MM.1S (cell line): ENCODE data around the gene VIM.
A peak's percentile ranks its signal among the peaks of the same experiment; 100 is the strongest.

Source experiments
- DNase-seq: peaks from one replicate; pipeline ENCODE4 v3.0.0-alpha.2; 2015
- H2AFZ ChIP-seq: fragments of 300-600 bp; sonication (generic); 2 replicates; pipeline ENCODE4 v1.6.0; 2016; ENCODE audit warnings: antibody characterized with exemption, low read length
- H3F3A ChIP-seq: fragments of 300-600 bp; sonication (generic); 2 replicates; pipeline ENCODE4 v1.6.1; 2016; ENCODE audit warnings: mild to moderate bottlenecking, antibody characterized with exemption, low read length, moderate library complexity, mixed read lengths; ENCODE audit not compliant: insufficient read depth
- H3K27ac ChIP-seq: fragments of 300-600 bp; sonication (generic); 2 replicates; pipeline ENCODE4 v1.5.1; 2016; ENCODE audit warnings: mild to moderate bottlenecking, low read length
- H3K27me3 ChIP-seq: fragments of 300-600 bp; sonication (generic); replicated peaks from 2 replicates; pipeline ENCODE4 v1.6.0; 2016; ENCODE audit warnings: low read length; ENCODE audit not compliant: insufficient read depth
- H3K36me3 ChIP-seq: fragments of 300-600 bp; sonication (generic); replicated peaks from 2 replicates; pipeline ENCODE4 v1.6.1; 2016; ENCODE audit warnings: mild to moderate bottlenecking, low read length, mixed read lengths; ENCODE audit not compliant: insufficient read depth
- H3K4me1 ChIP-seq: fragments of 300-600 bp; sonication (generic); 2 replicates; pipeline ENCODE4 v1.6.1; 2016; ENCODE audit warnings: low read length, mixed read lengths
- H3K4me2 ChIP-seq: fragments of 300-600 bp; sonication (generic); 2 replicates; pipeline ENCODE4 v1.6.0; 2016; ENCODE audit warnings: low read depth, low read length
- H3K4me3 ChIP-seq: fragments of 300-600 bp; sonication (generic); 2 replicates; pipeline ENCODE4 v1.5.1; 2016; ENCODE audit warnings: low read length, mixed read lengths
- H3K79me2 ChIP-seq: fragments of 300-600 bp; sonication (generic); 2 replicates; pipeline ENCODE4 v1.6.1; 2016; ENCODE audit warnings: mixed run types, low read length, mixed read lengths
- H3K9ac ChIP-seq: fragments of 300-600 bp; sonication (generic); 2 replicates; pipeline ENCODE4 v1.6.1; 2016; ENCODE audit warnings: low read length, mixed read lengths
- H3K9me2 ChIP-seq: fragments of 300-600 bp; sonication (generic); replicated peaks from 2 replicates; pipeline ENCODE4 v1.6.1; 2016; ENCODE audit warnings: mild to moderate bottlenecking, low read length, mixed read lengths; ENCODE audit not compliant: insufficient read depth
- H3K9me3 ChIP-seq: fragments of 300-600 bp; sonication (generic); replicated peaks from 2 replicates; pipeline ENCODE4 v1.6.1; 2016; ENCODE audit warnings: mild to moderate bottlenecking, low read length, mixed read lengths; ENCODE audit not compliant: insufficient read depth
- H4K20me1 ChIP-seq: fragments of 300-600 bp; sonication (generic); 2 replicates; pipeline ENCODE4 v1.6.1; 2016; ENCODE audit warnings: mild to moderate bottlenecking, low read length, moderate library complexity, mixed read lengths; ENCODE audit not compliant: insufficient read depth
- CTCF ChIP-seq: fragments of 300-600 bp; sonication (generic); IDR thresholded peaks from 2 replicates; pipeline ENCODE4 v1.5.1; 2016; ENCODE audit warnings: antibody characterized with exemption, low read length, mixed read lengths
- EZH2 ChIP-seq: fragments of 300-600 bp; sonication (generic); optimal IDR thresholded peaks from 2 replicates; pipeline ENCODE3; 2017; ENCODE audit warnings: low read depth, mild to moderate bottlenecking, antibody characterized with exemption, low read length, mixed read lengths
- EZH2phosphoT487 ChIP-seq: fragments of 300-600 bp; sonication (generic); IDR thresholded peaks from 2 replicates; pipeline ENCODE4 v1.6.1; 2018; ENCODE audit warnings: antibody characterized with exemption, low read length

VIM gene

GRCh38 chr10:17196045-17196444 is 32.0 kb upstream of the VIM start:
- Histone ChIP-seq H3K9me2 (no peaks in the 10 kb centered on the region), H3K27me3 (no peaks in the 10 kb centered on the region), H3K4me1 (peaks cover 10% of the 10 kb centered on the region; the same call in 1 of the 2 replicates), H3K27ac (no peak overlapping the region), H3K4me3 (no peak overlapping the region), H3K79me2 (peaks cover 7% of the 10 kb centered on the region; the same call in 1 of the 2 replicates), H3K9me3 (no peaks in the 10 kb centered on the region), H2AFZ (no peak overlapping the region), H3K4me2 (no peak overlapping the region), H4K20me1 (no peaks in the 10 kb centered on the region), H3K9ac (no peak overlapping the region), H3F3A (peaks cover 6% of the 10 kb centered on the region; the same call in 1 of the 2 replicates), H3K36me3 (no peaks in the 10 kb centered on the region)
- DNase-seq: no peak
- TF ChIP-seq EZH2phosphoT487: no peak
- no peak for TF ChIP-seq EZH2

- peaks cover 7% of the 10 kb centered on the region; the same call in 1 of the 2 replicates for H3K79me2 ChIP-seq
- TF ChIP-seq CTCF (no peak), EZH2 (no peak), EZH2phosphoT487 (no peak)
- no peak overlapping the region for H3K4me3 ChIP-seq
- no peak overlapping the region for H3K9ac ChIP-seq
- peaks cover 10% of the 10 kb centered on the region; the same call in 1 of the 2 replicates for H3K4me1 ChIP-seq
- DNase-seq: no peak
- H3K9me3 ChIP-seq: no peaks in the 10 kb centered on the region
- H3K4me2 ChIP-seq: no peak overlapping the region
- H4K20me1 ChIP-seq: no peaks in the 10 kb centered on the region
- no peaks in the 10 kb centered on the region for H3K36me3 ChIP-seq
- H3K27me3 ChIP-seq: no peaks in the 10 kb centered on the region
- H3F3A ChIP-seq: peaks cover 6% of the 10 kb centered on the region; the same call in 1 of the 2 replicates
- no peaks in the 10 kb centered on the region for H3K9me2 ChIP-seq
- H2AFZ ChIP-seq: no peak overlapping the region
- no peak overlapping the region for H3K27ac ChIP-seq
Measured at GRCh38 chr10:17196573-17196972, 31.5 kb upstream of the VIM start.

- H3K27ac ChIP-seq: peak overlapping the region; percentile 92; the same call in 1 of the 2 replicates
- peaks cover 10% of the 10 kb centered on the region; the same call in 1 of the 2 replicates for H3K4me1 ChIP-seq
- no peaks in the 10 kb centered on the region for H3K27me3 ChIP-seq
- peaks cover 7% of the 10 kb centered on the region; the same call in 1 of the 2 replicates for H3K79me2 ChIP-seq
- no peaks in the 10 kb centered on the region for H4K20me1 ChIP-seq
- peak overlapping the region; percentile 79; the same call in 1 of the 2 replicates for H3K4me2 ChIP-seq
- H3K9ac ChIP-seq: peak overlapping the region; percentile 99
- no peak for DNase-seq
- peaks cover 6% of the 10 kb centered on the region; the same call in 1 of the 2 replicates for H3F3A ChIP-seq
- no peaks in the 10 kb centered on the region for H3K9me3 ChIP-seq
- no peaks in the 10 kb centered on the region for H3K36me3 ChIP-seq
- H3K9me2 ChIP-seq: no peaks in the 10 kb centered on the region
- no peak overlapping the region for H2AFZ ChIP-seq
- no peak for TF ChIP-seq CTCF
- TF ChIP-seq EZH2: no peak
- no peak for TF ChIP-seq EZH2phosphoT487
- 0 out of 2 replicates have a peak overlapping the region, but pooled peaks have one; percentile 94 for H3K4me3 ChIP-seq
Measured at GRCh38 chr10:17199351-17199804, 28.7 kb upstream of the VIM start.
